Thoracic aorta endothelial cell (primary cell): ENCODE results near the gene RTEL1. TPM values are rescaled to one million over a fixed set of nuclear protein-coding genes. Genes with fewer than 3 reads are reported as not detected.

ENCODE experiments used
- small RNA-seq: library from RNA; depleted of rRNA; stranded (forward); fragments of <200 nt; gene quantifications from one replicate; pipeline ENCODE3, GENCODE V24; 2012
- total RNA-seq: library from RNA; depleted of rRNA; stranded (reverse); fragments of >200 nt; gene quantifications from 2 replicates; pipeline ENCODE4 v1.2.3, GENCODE V29; 2012

The RTEL1 gene, protein sequence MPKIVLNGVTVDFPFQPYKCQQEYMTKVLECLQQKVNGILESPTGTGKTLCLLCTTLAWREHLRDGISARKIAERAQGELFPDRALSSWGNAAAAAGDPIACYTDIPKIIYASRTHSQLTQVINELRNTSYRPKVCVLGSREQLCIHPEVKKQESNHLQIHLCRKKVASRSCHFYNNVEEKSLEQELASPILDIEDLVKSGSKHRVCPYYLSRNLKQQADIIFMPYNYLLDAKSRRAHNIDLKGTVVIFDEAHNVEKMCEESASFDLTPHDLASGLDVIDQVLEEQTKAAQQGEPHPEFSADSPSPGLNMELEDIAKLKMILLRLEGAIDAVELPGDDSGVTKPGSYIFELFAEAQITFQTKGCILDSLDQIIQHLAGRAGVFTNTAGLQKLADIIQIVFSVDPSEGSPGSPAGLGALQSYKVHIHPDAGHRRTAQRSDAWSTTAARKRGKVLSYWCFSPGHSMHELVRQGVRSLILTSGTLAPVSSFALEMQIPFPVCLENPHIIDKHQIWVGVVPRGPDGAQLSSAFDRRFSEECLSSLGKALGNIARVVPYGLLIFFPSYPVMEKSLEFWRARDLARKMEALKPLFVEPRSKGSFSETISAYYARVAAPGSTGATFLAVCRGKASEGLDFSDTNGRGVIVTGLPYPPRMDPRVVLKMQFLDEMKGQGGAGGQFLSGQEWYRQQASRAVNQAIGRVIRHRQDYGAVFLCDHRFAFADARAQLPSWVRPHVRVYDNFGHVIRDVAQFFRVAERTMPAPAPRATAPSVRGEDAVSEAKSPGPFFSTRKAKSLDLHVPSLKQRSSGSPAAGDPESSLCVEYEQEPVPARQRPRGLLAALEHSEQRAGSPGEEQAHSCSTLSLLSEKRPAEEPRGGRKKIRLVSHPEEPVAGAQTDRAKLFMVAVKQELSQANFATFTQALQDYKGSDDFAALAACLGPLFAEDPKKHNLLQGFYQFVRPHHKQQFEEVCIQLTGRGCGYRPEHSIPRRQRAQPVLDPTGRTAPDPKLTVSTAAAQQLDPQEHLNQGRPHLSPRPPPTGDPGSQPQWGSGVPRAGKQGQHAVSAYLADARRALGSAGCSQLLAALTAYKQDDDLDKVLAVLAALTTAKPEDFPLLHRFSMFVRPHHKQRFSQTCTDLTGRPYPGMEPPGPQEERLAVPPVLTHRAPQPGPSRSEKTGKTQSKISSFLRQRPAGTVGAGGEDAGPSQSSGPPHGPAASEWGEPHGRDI (N-terminal part only)
- total RNA-seq: 19.8 and 22.6 TPM in 2 replicates

DNA sequence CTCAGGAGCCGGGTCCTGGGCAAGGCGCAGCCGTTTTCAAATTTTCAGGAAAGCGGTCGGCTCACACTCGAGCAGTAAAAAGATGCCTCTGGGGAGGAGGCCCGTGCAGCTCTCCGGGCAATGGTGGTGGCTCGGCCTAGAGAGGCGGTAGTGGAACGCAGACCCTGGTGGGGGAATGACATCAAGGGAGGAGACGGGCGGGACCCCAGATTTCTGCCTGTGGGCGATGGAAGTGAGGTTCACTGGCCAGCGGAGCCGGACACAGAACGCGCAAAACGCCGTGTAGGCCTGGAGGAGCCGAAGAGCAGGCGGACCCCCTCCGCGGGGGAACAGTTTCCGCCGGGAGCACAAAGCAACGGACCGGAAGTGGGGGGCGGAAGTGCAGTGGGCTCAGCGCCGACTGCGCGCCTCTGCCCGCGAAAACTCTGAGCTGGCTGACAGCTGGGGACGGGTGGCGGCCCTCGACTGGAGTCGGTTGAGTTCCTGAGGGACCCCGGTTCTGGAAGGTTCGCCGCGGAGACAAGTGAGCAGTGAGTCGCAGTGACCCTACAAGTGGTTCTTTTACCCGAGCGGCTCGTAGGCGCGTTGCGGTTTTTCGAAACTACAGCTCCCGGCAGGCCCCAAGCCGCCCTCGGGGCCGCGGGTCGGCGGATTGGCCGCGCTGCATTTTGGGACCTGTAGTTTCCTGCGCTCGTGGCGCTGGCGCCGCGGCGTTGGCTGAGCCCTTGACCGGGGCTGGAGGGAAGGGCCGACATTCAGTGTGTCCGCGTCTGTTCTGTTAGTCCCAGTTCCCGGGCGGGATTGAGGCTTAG, at the start of gene RTEL1:
RTEL1 (plus strand) TSS at position 376 of the 812 bp plus-strand sequence. CDS start 1,091 bp downstream, outside the sequence.

DNA sequence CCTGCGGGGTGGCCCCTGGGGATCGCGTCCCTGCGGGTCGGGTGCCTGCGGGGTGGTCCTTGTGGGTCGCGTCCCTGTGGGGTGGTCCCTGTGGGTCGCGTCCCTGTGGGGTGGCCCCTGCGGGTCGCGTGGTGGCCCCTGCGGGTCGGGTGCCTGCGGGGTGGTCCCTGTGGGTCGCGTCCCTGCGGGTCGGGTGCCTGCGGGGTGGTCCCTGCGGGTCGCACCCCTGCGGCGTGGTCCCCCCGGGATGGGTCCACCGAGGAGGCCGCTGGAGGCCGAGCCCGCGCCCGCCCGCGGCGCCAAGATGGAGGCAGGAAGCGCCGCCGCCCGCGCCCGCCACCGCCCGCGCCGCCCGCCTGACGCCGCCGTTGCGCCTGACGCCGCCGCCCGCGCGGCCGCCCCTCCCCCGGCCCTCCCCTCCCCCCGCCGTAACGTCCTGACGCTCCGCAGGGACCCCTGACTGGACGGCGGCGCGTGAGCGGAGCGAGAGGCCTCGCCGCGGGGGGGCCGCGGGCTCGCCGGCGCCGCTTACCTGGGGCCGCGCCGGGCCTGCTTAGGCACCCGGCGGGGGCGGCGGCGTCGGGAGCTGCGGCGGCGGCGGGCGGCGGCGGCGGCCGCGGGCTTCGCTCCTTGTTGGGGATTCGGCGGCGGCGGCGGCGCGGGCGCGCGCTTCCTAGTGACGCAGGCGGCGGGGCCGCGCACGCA, 31.5 kb upstream of the RTEL1 start, which contains the start of gene GMEB2:
GMEB2 (minus strand) TSS at position 678 of the 705 bp plus-strand sequence. CDS start 7,704 bp downstream, outside the sequence.

DNA sequence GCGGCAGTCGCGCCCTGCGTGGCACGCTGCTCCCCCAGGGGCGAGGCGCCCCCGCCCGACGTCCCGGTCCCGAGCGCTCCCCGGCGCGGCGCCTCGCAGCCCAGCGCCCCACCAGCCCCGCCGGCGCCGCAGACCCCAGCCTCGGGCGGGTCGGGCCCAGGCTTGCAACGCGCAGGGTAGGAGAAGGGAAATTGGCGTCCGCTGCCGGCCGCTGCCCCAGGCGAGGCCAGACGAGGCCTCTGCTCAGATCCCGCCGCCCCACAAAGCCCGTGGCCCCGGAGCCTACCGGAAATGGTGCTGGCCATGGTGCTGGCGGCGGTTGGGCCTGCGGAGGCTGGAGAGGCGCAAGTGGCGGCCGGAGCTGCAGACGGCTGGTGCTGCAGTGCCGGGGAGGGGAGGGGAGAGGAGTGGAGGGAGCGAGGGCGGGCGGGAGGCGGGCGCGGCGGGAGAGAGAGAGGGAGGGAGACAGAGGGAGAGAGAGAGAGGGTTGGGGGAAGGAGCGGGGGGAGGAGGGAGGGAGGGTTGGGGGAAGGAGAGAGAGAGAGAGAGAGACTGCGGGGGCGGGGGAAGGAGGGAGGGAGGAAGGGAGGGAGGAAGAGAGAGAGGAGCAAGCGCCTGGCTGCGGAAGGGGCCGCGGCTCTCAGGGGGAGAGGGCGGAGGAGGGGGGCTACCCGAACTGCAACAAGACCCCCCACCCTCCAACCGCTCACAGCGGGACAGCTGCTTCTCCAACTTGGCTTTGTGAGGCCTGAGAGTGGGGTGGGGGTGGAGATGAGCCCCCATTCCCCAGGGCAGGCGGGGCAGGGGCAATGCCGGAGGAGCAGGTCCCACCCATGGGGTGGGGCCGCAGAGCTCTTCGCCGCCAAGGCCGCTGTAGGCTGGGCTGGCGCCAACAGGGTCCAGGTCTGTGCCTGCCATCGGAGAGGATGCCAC, 4.8 kb upstream of the RTEL1 start, which contains the start of gene STMN3:
STMN3 (minus strand) TSS at position 384 of the 933 bp plus-strand sequence; CDS start at position 305, 79 bp downstream.

DNA sequence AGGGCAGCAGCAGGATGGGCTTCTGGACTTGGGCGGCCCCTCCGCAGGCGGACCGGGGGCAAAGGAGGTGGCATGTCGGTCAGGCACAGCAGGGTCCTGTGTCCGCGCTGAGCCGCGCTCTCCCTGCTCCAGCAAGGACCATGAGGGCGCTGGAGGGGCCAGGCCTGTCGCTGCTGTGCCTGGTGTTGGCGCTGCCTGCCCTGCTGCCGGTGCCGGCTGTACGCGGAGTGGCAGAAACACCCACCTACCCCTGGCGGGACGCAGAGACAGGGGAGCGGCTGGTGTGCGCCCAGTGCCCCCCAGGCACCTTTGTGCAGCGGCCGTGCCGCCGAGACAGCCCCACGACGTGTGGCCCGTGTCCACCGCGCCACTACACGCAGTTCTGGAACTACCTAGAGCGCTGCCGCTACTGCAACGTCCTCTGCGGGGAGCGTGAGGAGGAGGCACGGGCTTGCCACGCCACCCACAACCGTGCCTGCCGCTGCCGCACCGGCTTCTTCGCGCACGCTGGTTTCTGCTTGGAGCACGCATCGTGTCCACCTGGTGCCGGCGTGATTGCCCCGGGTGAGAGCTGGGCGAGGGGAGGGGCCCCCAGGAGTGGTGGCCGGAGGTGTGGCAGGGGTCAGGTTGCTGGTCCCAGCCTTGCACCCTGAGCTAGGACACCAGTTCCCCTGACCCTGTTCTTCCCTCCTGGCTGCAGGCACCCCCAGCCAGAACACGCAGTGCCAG, 38.7 kb downstream of the RTEL1 start, which contains the start of gene TNFRSF6B:
TNFRSF6B (plus strand) TSS at position 25 of the 729 bp plus-strand sequence; CDS start at position 141, 116 bp downstream.

DNA sequence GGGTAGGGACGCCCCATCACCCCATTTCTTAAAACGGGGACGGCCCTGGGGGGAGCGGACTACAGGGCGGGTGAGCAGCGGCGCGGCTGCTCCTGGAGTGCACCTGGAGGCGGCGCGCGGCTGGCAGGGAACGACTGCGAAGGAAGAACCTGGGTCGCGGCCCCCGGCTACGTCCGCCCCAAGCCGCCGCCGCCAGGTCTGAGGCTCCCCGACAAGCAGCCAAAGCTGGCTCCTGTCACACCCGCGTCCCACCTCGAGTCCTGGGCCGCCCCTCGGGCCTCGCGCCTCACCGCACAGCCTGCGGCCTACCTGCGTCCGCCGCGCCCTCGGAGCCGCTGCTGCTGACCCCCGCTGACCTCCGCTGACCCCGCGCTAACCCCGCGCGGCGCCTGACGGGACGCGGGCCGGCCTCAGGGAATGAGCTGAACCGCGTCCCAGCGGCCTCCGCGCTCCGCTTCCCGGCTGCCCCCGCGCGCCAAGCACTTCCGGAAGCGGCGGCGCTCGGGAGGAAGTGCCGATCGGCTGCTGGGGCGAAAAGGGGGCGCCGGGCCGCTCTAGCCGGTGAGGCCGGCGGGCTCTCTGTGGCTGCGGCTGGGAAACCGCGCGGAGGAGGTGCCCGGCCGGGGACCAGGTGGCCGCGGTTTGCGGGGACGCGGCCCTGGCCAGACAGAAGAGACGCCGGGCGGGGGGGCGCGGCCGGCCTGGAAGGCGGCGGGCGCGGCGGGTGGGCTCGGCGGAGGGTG, 49.6 kb downstream of the RTEL1 start, which contains the start of the genes ARFRP1 and ZGPAT:
ARFRP1 (minus strand) TSS at position 419 of the 743 bp plus-strand sequence. CDS start 885 bp downstream, outside the sequence.
ZGPAT (plus strand) TSS at position 482 of the 743 bp plus-strand sequence. CDS start 542 bp downstream, outside the sequence.

DNA sequence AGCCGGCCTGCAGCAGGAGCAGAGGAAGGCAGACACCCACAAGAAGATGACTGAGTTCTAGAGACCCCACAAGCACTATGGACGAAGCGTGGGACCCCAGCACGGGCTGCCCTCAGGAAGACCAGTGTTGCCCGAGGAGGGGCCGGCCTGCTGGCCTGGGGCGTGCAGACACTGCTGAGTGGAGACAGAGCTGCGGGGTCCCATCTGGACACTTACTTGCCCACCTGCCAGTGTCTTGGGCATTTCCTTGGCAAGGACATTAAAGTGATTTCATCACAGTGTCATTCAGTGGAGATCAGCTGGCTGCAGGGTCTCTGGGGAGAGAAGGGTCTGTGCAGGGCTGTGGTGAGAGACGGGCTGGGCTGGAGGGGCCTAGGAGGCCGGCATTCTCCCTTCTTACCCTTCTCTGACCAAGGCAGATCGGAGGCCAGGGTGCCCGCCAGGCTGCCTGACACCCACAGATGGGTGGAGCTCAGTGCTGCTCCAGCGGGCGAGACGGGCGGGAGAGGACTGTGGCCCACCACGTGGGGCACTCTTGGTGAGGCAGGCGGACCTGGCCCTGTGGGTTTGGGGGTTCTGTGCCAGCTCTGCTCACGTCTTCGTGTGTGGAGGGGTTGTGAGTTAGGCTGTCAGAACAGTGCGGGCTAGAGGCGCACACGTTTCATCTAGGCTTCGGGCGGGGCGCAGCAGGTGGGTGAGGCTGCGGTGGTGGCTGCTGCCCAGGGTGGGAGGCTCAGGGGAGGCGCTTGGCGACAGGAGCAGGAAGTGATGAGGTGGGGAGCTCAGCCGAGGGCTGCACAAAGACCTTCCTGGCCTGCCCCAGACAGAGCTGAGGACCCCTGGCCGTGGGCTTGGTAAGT, 78.0 kb downstream of the RTEL1 start, which contains the start of gene LIME1:
LIME1 (plus strand) TSS at position 806 of the 860 bp plus-strand sequence. CDS start 886 bp downstream, outside the sequence.

DNA sequence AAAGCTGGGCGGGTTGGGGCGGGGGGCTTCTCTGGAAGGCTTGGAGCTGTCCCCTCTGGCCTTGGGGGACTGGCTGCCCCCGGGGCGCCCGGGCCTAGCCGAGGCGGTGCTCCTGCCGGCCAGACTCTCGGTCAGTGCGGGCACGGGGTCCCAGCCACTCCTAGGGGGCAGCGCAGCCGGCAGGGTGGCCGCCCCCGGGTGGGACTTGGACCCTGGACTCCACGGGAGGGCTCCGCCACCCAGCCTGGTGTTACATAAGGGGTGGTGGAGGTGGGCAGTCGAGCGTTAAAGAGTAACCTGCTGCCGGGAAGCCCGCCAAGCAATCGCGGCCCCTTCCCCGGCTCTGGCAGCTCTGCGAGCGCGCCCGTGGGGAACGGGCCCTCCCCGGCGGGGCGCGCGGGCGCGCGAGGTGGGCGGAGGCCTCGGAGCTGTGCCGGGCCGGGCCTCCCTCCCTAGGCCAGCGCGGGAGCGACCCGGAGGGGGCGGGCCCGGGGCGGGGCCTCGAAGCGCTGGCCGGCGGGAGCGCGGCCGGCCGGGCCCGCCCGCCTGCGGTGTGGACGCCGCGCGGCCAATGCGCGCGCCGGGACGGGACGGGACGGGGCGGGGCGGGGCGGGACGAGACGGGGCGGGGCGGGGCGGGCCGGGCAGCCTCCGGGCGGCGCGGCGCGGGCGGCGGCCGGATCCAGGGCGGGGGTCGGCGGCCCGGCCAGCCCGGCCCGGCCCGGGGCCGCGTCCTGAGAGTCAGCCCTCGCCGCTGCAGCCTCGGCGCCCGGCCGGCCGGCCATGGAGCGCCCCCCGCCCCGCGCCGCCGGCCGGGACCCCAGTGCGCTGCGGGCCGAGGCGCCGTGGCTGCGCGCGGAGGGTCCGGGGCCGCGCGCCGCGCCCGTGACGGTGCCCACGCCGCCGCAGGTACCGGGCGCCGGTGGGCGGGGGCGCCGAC, 81.3 kb downstream of the RTEL1 start, which contains the start of gene SLC2A4RG:
SLC2A4RG (plus strand) TSS at position 647 of the 940 bp plus-strand sequence; CDS start at position 784, 137 bp downstream.

Small RNA genes within 50 kb of the gene (small RNA-seq; reads per million reads assigned to genes)
- gene LIME1 (not detected), gene TNFRSF6B (not detected)

Other genes with a start within 250 kb of the RTEL1 start
- not detected in 2 replicates for gene KCNQ2, start 185.7 kb upstream of the RTEL1 start, total RNA-seq
- gene EEF1A2, start 159.2 kb upstream of the RTEL1 start, total RNA-seq: 1.0 and 2.3 TPM in 2 replicates
- gene PPDPF, start 137.5 kb upstream of the RTEL1 start, total RNA-seq: 41.0 and 75.0 TPM in 2 replicates
- not detected in 2 replicates for gene PTK6, start 120.9 kb upstream of the RTEL1 start, total RNA-seq
- not detected in 2 replicates for gene SRMS, start 110.6 kb upstream of the RTEL1 start, total RNA-seq
- gene FNDC11, start 104.2 kb upstream of the RTEL1 start, total RNA-seq: 0.40 and 0.50 TPM in 2 replicates
- gene HELZ2, start 84.1 kb upstream of the RTEL1 start, total RNA-seq: 26.9 and 33.4 TPM in 2 replicates
- gene GMEB2, start 31.2 kb upstream of the RTEL1 start, total RNA-seq: 8.6 and 10.6 TPM in 2 replicates
- 3.5 and 6.1 TPM in 2 replicates for gene STMN3, start 4.9 kb upstream of the RTEL1 start, total RNA-seq
- 13.2 and 15.5 TPM in 2 replicates for gene TNFRSF6B, start 38.3 kb downstream of the RTEL1 start, total RNA-seq
- 24.3 and 25.3 TPM in 2 replicates for gene ARFRP1, start 49.7 kb downstream of the RTEL1 start, total RNA-seq
- gene ZGPAT, start 49.7 kb downstream of the RTEL1 start, total RNA-seq: 15.8 and 16.1 TPM in 2 replicates
- gene LIME1, start 78.4 kb downstream of the RTEL1 start, total RNA-seq: 2.4 and 3.6 TPM in 2 replicates
- gene SLC2A4RG, start 81.5 kb downstream of the RTEL1 start, total RNA-seq: 21.8 and 25.8 TPM in 2 replicates
- gene ZBTB46, start 173.0 kb downstream of the RTEL1 start, total RNA-seq: 2.9 and 3.2 TPM in 2 replicates
- gene ABHD16B, start 203.2 kb downstream of the RTEL1 start, total RNA-seq: not detected in 2 replicates
- gene TPD52L2, start 207.0 kb downstream of the RTEL1 start, total RNA-seq: 128 and 140 TPM in 2 replicates
- 75.0 and 76.5 TPM in 2 replicates for gene DNAJC5, start 236.8 kb downstream of the RTEL1 start, total RNA-seq